ENCODE data around the gene KRT17. TPM values are rescaled to one million over a fixed set of nuclear protein-coding genes. Genes with fewer than 3 reads are reported as not detected.

KRT17 gene
- total and polyA plus RNA-seq, 9 of the 15 experiments (the other 6 are each of a cell fraction or from before 2014, with no cell fraction given), result 0.23 to 0.25 TPM; not detected in 7

GRCh38 chr17:41619036-41619926 lies 5.1 kb downstream of the KRT17 start:
- Histone ChIP-seq H3K9me1 (ENCODE audit: control insufficient read depth, insufficient read depth, low read length) (peaks cover 5% of the 10 kb centered on the region), H4K20me1 (replicated peaks; ENCODE audit: control insufficient read depth, insufficient read depth, low read length) (0 out of 2 replicates have a peak, but pooled peaks cover 2% of the 10 kb centered on the region), H3K27ac (ENCODE audit: extremely low read depth, low read depth, low read length) (no peak overlapping the region), H2AFZ (ENCODE audit: low read depth, low read length) (no peak overlapping the region), H3K4me2 (ENCODE audit: insufficient read depth, low read length) (no peak overlapping the region), H3K36me3 (ENCODE audit: control insufficient read depth, insufficient read depth, low read length) (no peaks in the 10 kb centered on the region), H3K79me2 (ENCODE audit: control insufficient read depth, insufficient read depth, low read length) (no peaks in the 10 kb centered on the region), H3K4me3 (no peak overlapping the region), H3K4me1 (replicated peaks in 1 of 2; ENCODE audit: control insufficient read depth in 2 of 2, insufficient read depth in 2 of 2, low read length in 2 of 2) (peaks cover 0 to 3% of the 10 kb centered on the region in 2 experiments; a peak in 2 of 5 replicates), H3K9ac (ENCODE audit: insufficient read depth in 1 of 2, low read depth in 2 of 2, low read length in 2 of 2) (no peak overlapping the region), H3K27me3 (ENCODE audit: control insufficient read depth in 2 of 2, insufficient read depth in 2 of 2, low read length in 2 of 2) (peaks cover 2 to 29% of the 10 kb centered on the region in 2 experiments; a peak in 2 of 5 replicates), H3K9me3 (replicated peaks; ENCODE audit: control insufficient read depth, insufficient read depth, low read depth, low read length) (no peaks in the 10 kb centered on the region)
- ATAC-seq (no peak), FAIRE-seq (no peak), DNase-seq (ENCODE audit: extremely low read depth in 1 of 4, low spot score in 3 of 4) (no peak)
- no TSS peak for BruUV-seq (replicated peaks)
- TF ChIP-seq EP400 (IDR thresholded peaks at IDR 0.05), result no peak
- no peak for TF ChIP-seq RBBP5 (IDR thresholded peaks at IDR 0.05; ENCODE audit: borderline replicate concordance, insufficient read depth, low read length, poor library complexity, severe bottlenecking)
- no peak for TF ChIP-seq THRAP3 (IDR thresholded peaks at IDR 0.05; ENCODE audit: borderline replicate concordance)
- TF ChIP-seq, protein P1, sequence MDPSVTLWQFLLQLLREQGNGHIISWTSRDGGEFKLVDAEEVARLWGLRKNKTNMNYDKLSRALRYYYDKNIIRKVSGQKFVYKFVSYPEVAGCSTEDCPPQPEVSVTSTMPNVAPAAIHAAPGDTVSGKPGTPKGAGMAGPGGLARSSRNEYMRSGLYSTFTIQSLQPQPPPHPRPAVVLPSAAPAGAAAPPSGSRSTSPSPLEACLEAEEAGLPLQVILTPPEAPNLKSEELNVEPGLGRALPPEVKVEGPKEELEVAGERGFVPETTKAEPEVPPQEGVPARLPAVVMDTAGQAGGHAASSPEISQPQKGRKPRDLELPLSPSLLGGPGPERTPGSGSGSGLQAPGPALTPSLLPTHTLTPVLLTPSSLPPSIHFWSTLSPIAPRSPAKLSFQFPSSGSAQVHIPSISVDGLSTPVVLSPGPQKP (CRISPR knock-in tag; IDR thresholded peaks at IDR 0.05), result no peak
- TF ChIP-seq ZNF79 (CRISPR knock-in tag; IDR thresholded peaks at IDR 0.05; ENCODE audit: low read depth), result no peak
- TF ChIP-seq SAFB (IDR thresholded peaks at IDR 0.05; ENCODE audit: borderline replicate concordance, low read depth, low read length), result no peak
- TF ChIP-seq TBP (optimal IDR thresholded peaks at IDR 0.05; ENCODE audit: low read depth, low read length), result no peak
- TF ChIP-seq KAT8 (IDR thresholded peaks at IDR 0.05; ENCODE audit: low read depth), result no peak
- TF ChIP-seq, protein P2, sequence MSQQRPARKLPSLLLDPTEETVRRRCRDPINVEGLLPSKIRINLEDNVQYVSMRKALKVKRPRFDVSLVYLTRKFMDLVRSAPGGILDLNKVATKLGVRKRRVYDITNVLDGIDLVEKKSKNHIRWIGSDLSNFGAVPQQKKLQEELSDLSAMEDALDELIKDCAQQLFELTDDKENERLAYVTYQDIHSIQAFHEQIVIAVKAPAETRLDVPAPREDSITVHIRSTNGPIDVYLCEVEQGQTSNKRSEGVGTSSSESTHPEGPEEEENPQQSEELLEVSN (IDR thresholded peaks at IDR 0.05; ENCODE audit: borderline replicate concordance in 1 of 2, extremely low read depth in 1 of 2, insufficient read depth in 1 of 2, insufficient read length in 1 of 2, low read depth in 1 of 2, low read length in 1 of 2, poor library complexity in 1 of 2, severe bottlenecking in 1 of 2), result no peak
- under 1% methylated on average over 17 of the region's 20 CpGs for WGBS (ENCODE audit: insufficient coverage, low coverage, missing lambda C conversion rate)
- in situ Hi-C loops (cut with MboI) (no loop called here), intact Hi-C loops (cut with micrococcal nuclease) (no loop called here)
- CTCF ChIA-PET (ENCODE audit: low intra/inter-chr PET ratio), result no interaction called here
- POLR2A ChIA-PET, result no interaction called here
